PC-9 (cell line): ENCODE results near the gene GOLGA1. TPM values are rescaled to one million over a fixed set of nuclear protein-coding genes. Genes with fewer than 3 reads are reported as not detected.

Experiments used
- BruUV-seq: library from RNA; stranded (reverse); fragments of 400-500 nt; replicated peaks from 2 replicates; lab custom pipeline; 2021; lab: Mats Ljungman, UMichigan
- CTCF ChIA-PET: fragments of 300-600 bp; sonication (Branson Sonifier 250); formaldehyde crosslinking; loops from one replicate; lab custom pipeline; 2022; ENCODE audit warnings: antibody characterized with exemption; lab: Charles Lee
- POLR2A ChIA-PET: fragments of 300-600 bp; sonication (Branson Sonifier 250); formaldehyde crosslinking; loops from one replicate; lab custom pipeline; 2022; ENCODE audit warnings: antibody characterized with exemption; ENCODE audit not compliant: unreplicated experiment; lab: Charles Lee
- DNase-seq, 2 experiments: peaks; one replicate each; pipeline versions ENCODE4 v3.0.0 to v3.0.0-alpha.2; 2015 to 2022; ENCODE audit warnings: mixed read lengths in 1 of 2
- H2AFZ ChIP-seq: fragments of 200-600 bp; sonication (generic); 2 replicates; pipeline ENCODE4 v1.8.1; 2017; ENCODE audit warnings: antibody characterized with exemption
- H3F3A ChIP-seq: fragments of 200-600 bp; sonication (generic); 2 replicates; pipeline ENCODE4 v1.8.1; 2017; ENCODE audit warnings: antibody characterized with exemption, mild to moderate bottlenecking, low read depth; ENCODE audit not compliant: insufficient read depth
- H3K27ac ChIP-seq: fragments of 200-600 bp; sonication (generic); 2 replicates; pipeline ENCODE4 v1.6.1; 2016; ENCODE audit warnings: mixed run types
- H3K27me3 ChIP-seq: fragments of 200-600 bp; sonication (generic); 2 replicates; pipeline ENCODE4 v1.6.1; 2016; ENCODE audit warnings: low read depth, mixed run types; ENCODE audit not compliant: insufficient read depth
- H3K36me3 ChIP-seq: fragments of 200-600 bp; sonication (generic); 2 replicates; pipeline ENCODE4 v1.6.1; 2016; ENCODE audit warnings: low read depth, mixed run types
- H3K4me1 ChIP-seq: fragments of 200-600 bp; sonication (generic); replicated peaks from 2 replicates; pipeline ENCODE4 v1.6.1; 2016; ENCODE audit warnings: mixed run types; ENCODE audit not compliant: insufficient read depth
- H3K4me2 ChIP-seq: fragments of 200-600 bp; sonication (generic); 2 replicates; pipeline ENCODE4 v1.6.1; 2017; ENCODE audit warnings: mixed run types
- H3K4me3 ChIP-seq: fragments of 200-600 bp; sonication (generic); 2 replicates; pipeline ENCODE4 v1.6.1; 2016; ENCODE audit warnings: mixed run types
- H3K79me2 ChIP-seq: fragments of 200-600 bp; sonication (generic); 2 replicates; pipeline ENCODE4 v1.6.1; 2017; ENCODE audit warnings: low read depth, mixed run types
- H3K9me2 ChIP-seq: fragments of 200-600 bp; sonication (generic); 2 replicates; pipeline ENCODE4 v1.8.1; 2017; ENCODE audit warnings: mild to moderate bottlenecking; ENCODE audit not compliant: insufficient read depth
- H3K9me3 ChIP-seq: fragments of 200-600 bp; sonication (generic); 2 replicates; pipeline ENCODE4 v1.8.1; 2016; ENCODE audit warnings: low read depth; ENCODE audit not compliant: insufficient read depth
- H4K20me1 ChIP-seq: fragments of 200-600 bp; sonication (generic); 2 replicates; pipeline ENCODE4 v1.8.1; 2017; ENCODE audit not compliant: insufficient read depth
- CTCF ChIP-seq: fragments of 200-600 bp; sonication (generic); conservative IDR thresholded peaks from 2 replicates; pipeline ENCODE4 v1.6.1; 2017; ENCODE audit warnings: mixed run types, antibody characterized with exemption, mild to moderate bottlenecking, moderate library complexity
- EZH2 ChIP-seq: fragments of 200-600 bp; sonication (generic); IDR thresholded peaks from 2 replicates; pipeline ENCODE4 v1.8.0; 2017; ENCODE audit warnings: antibody characterized with exemption, low read depth
- intact Hi-C: fragments of 100-400 bp; cut with micrococcal nuclease; formaldehyde crosslinking; loops from one replicate; pipeline ENCODE4 v1.10.0; 2022; ENCODE audit not compliant: unreplicated experiment
- total RNA-seq: library from RNA; stranded (reverse); gene quantifications from 2 replicates; pipeline ENCODE4 v1.2.3, GENCODE V29; 2021

Gene GOLGA1
- total RNA-seq, 1 experiment from 2014 or later: 23.0 TPM

- H2AFZ ChIP-seq: no peak overlapping the region
- H3K4me2 ChIP-seq: no peak overlapping the region
- no peaks in the 10 kb centered on the region for H3K27me3 ChIP-seq
- POLR2A ChIA-PET: no interaction called here
- intact Hi-C loops: no loop called here
- no TSS peak for BruUV-seq
- no peak for DNase-seq
- CTCF ChIA-PET: no interaction called here
- H3F3A ChIP-seq: 0 out of 2 replicates have a peak, but pooled peaks cover 4% of the 10 kb centered on the region
- H3K27ac ChIP-seq: no peak overlapping the region
- no peaks in the 10 kb centered on the region for H3K4me1 ChIP-seq
- no peak overlapping the region for H3K4me3 ChIP-seq
- no peaks in the 10 kb centered on the region for H4K20me1 ChIP-seq
- no peak for TF ChIP-seq EZH2
- no peak for TF ChIP-seq CTCF
- no peaks in the 10 kb centered on the region; the same call in 1 of the 2 replicates for H3K36me3 ChIP-seq
- H3K79me2 ChIP-seq: no peaks in the 10 kb centered on the region
- no peaks in the 10 kb centered on the region for H3K9me2 ChIP-seq
- H3K9me3 ChIP-seq: no peaks in the 10 kb centered on the region
Observed at GRCh38 chr9:124913378-124913777, 27.5 kb downstream of the GOLGA1 start.

GRCh38 chr9:124911766-124912165 is 29.1 kb downstream of the GOLGA1 start:
- no peaks in the 10 kb centered on the region for H3K4me1 ChIP-seq
- H3K9me3 ChIP-seq: no peaks in the 10 kb centered on the region
- no peak for DNase-seq
- H3K36me3 ChIP-seq: no peaks in the 10 kb centered on the region; the same call in 1 of the 2 replicates
- POLR2A ChIA-PET: no interaction called here
- CTCF ChIA-PET: no interaction called here
- H3K4me3 ChIP-seq: no peak overlapping the region
- TF ChIP-seq CTCF (no peak), EZH2 (no peak)
- H3F3A ChIP-seq: 0 out of 2 replicates have a peak, but pooled peaks cover 4% of the 10 kb centered on the region
- H3K4me2 ChIP-seq: no peak overlapping the region
- no peak overlapping the region for H2AFZ ChIP-seq
- H3K79me2 ChIP-seq: no peaks in the 10 kb centered on the region
- H3K9me2 ChIP-seq: no peaks in the 10 kb centered on the region
- intact Hi-C loops: no loop called here
- H4K20me1 ChIP-seq: no peaks in the 10 kb centered on the region
- BruUV-seq: no TSS peak
- H3K27ac ChIP-seq: no peak overlapping the region
- H3K27me3 ChIP-seq: no peaks in the 10 kb centered on the region

GRCh38 chr9:124908098-124908497 is 32.8 kb downstream of the GOLGA1 start:
- intact Hi-C loops: no loop called here
- no peak overlapping the region for H3K27ac ChIP-seq

More at GRCh38 chr9:124908098-124908497, 32.8 kb downstream of the GOLGA1 start:
- CTCF ChIA-PET: no interaction called here
- TF ChIP-seq CTCF (no peak), EZH2 (no peak)
- no peaks in the 10 kb centered on the region for H4K20me1 ChIP-seq
- no peak overlapping the region for H2AFZ ChIP-seq
- no peak overlapping the region for H3K4me3 ChIP-seq
- H3K4me1 ChIP-seq: no peaks in the 10 kb centered on the region
- no peaks in the 10 kb centered on the region for H3K27me3 ChIP-seq
- H3K79me2 ChIP-seq: no peaks in the 10 kb centered on the region
- no peaks in the 10 kb centered on the region for H3K9me3 ChIP-seq
- no peaks in the 10 kb centered on the region for H3K36me3 ChIP-seq
- POLR2A ChIA-PET: no interaction called here
- H3K4me2 ChIP-seq: no peak overlapping the region
- H3K9me2 ChIP-seq: no peaks in the 10 kb centered on the region
- 0 out of 2 replicates have a peak, but pooled peaks cover 4% of the 10 kb centered on the region for H3F3A ChIP-seq
- DNase-seq: no peak
- BruUV-seq: no TSS peak
